Measurements from ENCODE around the gene ZFP57.

ZFP57 gene

GRCh38 chr6:29656157-29656556, 24.8 kb downstream of the ZFP57 start:
- no peak for DNase-seq (ENCODE audit: low read depth)
- no peak for TF ChIP-seq CTCF (conservative IDR thresholded peaks at IDR 0.05; ENCODE audit: control insufficient read depth, insufficient read depth, low read depth, low read length)
- no peak overlapping the region for H3K4me3 ChIP-seq (ENCODE audit: control insufficient read depth, low read depth, low read length)

- no peak for DNase-seq (ENCODE audit: low read depth)
- H3K4me3 ChIP-seq (ENCODE audit: control insufficient read depth, low read depth, low read length): no peak overlapping the region
- TF ChIP-seq CTCF (conservative IDR thresholded peaks at IDR 0.05; ENCODE audit: control insufficient read depth, insufficient read depth, low read depth, low read length): no peak
Observed at GRCh38 chr6:29655658-29656057, 25.3 kb downstream of the ZFP57 start.

- no peak overlapping the region for H3K4me3 ChIP-seq (ENCODE audit: control insufficient read depth, low read depth, low read length)
- TF ChIP-seq CTCF (conservative IDR thresholded peaks at IDR 0.05; ENCODE audit: control insufficient read depth, insufficient read depth, low read depth, low read length): peak; percentile 64
- peak; percentile 76 for DNase-seq (ENCODE audit: low read depth)
Observed at GRCh38 chr6:29653452-29654038, 27.4 kb downstream of the ZFP57 start.

DNA sequence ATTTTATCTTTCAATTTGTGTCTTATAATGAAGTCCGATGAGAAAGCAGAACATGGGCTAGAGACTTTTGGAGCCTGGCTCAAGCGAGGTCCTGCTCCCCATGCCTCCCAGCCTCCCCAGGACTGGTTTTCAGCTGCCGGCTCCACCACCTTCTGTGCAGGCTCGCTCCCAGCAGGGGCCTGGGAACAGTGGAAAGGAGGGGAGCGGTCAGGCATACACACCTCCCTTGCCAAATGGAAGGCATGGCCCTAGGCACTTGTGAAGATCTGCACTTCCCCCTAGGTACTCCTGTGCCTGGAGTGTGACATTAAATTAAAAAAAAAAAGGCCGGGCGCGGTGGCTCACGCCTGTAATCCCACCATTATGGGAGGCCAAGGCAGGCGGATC, 28.8 kb downstream of the ZFP57 start:
- TF ChIP-seq CTCF (conservative IDR thresholded peaks at IDR 0.05; ENCODE audit: control insufficient read depth, insufficient read depth, low read depth, low read length): no peak
- no peak overlapping the region for H3K4me3 ChIP-seq (ENCODE audit: control insufficient read depth, low read depth, low read length)
- DNase-seq (ENCODE audit: low read depth): no peak

DNA sequence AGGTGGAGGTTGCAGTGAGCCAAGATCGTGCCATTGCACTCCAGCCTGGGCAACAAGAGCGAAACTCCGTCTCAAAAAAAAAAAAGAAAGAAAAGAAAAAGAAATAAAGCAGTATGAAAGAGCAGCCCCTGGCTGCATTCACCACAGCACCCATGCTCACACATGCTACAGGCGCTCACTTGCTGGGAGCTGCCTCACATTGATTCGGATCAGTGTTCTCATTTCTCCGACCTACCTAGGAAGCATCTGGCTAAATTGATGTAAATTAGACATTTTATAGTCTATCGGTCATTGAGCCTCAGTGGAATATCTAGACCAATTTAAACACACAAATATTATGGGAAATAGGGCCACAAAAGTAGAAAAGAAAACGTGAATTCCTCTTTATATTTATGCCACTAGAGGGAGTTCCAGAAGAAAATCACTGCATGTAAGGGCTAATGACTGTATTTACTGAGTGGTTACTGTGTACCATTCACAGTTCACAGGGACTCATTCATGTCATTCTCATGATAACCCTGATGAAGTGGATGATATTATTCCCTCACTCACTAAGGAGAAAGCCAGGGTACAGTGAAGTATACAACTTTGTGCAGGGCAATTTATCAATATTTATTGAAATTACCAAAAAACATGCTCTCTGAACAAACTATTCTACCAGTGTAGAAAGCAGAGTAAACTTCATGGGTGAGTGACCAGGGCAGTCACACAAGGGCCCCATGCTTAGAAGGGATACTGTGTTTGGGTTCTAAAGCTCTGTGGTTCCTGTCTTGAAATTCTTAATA, 29.3 kb downstream of the ZFP57 start:
- TF ChIP-seq CTCF (conservative IDR thresholded peaks at IDR 0.05; ENCODE audit: control insufficient read depth, insufficient read depth, low read depth, low read length): peak; percentile 66
- peak; percentile 46 for DNase-seq (ENCODE audit: low read depth)
- no peak overlapping the region for H3K4me3 ChIP-seq (ENCODE audit: control insufficient read depth, low read depth, low read length)

DNA sequence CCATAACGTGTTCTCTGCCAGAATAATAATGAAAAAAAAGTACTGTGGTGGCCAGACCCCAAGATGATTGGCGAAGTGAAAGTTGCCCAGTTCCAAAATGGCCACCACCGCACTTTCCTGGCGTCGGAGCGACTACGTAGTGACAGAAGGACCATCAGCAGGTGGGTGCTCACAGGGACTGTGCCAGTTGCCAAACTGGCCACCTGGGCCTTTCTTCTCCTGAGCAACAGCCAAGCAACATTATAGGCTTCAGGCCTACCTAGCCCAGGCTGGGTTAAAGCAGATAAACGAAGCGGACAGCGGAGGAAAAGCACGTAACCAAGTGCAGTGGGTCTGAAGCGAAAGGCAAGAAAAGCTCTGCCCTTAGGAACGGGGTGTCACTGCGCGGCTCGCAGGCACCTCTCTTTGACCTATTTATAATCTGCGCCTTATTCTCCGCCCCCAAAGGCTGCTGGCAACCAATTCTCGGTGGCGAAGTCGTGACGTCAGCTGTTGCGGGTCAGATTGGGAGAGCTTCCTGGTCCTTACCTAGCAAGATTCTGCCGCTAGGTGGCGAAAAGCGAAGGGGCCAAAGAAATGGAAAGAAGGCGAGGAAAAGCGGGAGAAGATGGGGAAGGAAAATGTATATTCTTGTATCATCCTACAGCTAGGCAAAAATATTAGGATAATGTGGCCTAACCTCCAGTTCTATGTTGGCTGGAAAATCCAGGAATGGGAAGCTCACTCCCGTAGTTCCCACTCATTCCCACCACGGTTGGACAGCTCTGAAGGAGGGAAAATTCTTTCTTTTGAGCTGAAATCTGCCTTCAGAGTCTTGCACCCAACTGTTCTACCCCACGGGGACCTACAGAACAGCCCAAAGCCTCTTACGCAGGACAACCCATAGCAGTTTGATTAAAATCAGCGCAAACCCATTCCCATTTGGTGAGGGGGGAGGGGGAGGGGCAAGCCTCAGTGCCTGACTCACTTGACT, 31.0 kb downstream of the ZFP57 start:
- H3K4me3 ChIP-seq (ENCODE audit: control insufficient read depth, low read depth, low read length): peak overlapping the region; percentile 53
- peak; percentile 94 for DNase-seq (ENCODE audit: low read depth)
- peak; percentile 95 for TF ChIP-seq CTCF (conservative IDR thresholded peaks at IDR 0.05; ENCODE audit: control insufficient read depth, insufficient read depth, low read depth, low read length)

Data from fibroblast of mammary gland (primary cell).